GM21515 (cell line): Measurements from ENCODE around the gene USP20.
"Not testable (repeated sequence)": the region's sequence is repeated elsewhere in the genome, so short reads cannot be mapped to it uniquely, and the experiment has no call there.

Experiments
- ATAC-seq: cut with Tn5 transposase; IDR thresholded peaks from one replicate; pipeline ENCODE4 v1.9.1; 2021; ENCODE audit not compliant: unreplicated experiment

USP20 gene

GRCh38 chr9:129888293-129889121 lies 53.2 kb downstream of the USP20 start:
- ATAC-seq = peak; percentile 49

DNA sequence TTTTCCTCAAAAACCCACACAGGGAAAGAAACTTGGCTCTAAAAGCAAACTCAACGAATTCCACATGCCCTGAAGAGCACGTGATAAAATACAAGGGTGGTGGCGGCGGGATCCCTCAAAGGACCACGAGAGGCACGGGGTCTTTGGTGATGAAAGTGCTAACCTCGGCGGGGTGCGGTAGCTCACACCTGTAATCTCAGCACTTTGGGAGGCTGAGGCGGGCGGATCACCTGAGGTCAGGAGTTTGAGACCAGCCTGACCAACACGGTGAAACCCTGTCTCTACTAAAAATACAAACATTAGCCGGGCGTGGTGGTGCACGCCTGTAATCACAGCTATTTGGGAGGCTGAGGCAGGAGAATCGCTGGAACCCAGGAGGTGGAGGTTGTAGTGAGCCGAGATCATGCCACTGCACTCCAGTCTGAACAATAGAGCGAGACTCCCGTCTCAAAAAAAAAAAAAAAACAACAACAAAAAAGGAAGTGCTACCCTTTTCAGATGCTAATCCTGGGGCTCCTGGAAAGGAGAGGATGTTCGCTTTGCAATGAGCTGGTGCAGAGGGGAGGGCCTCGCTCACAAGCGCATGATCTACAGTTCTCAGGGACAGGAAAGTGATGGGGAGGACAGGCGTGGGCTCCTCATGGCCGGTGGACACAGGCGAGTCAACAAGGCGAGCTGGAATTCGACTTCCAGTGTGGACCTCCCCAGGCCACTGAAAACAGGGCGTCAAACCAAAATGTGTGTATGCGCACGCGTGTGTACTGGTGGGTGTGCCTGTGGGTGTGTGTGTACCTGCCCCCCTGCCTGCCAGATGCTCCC lies 54.1 kb downstream of the USP20 start:
- no peak for ATAC-seq

DNA sequence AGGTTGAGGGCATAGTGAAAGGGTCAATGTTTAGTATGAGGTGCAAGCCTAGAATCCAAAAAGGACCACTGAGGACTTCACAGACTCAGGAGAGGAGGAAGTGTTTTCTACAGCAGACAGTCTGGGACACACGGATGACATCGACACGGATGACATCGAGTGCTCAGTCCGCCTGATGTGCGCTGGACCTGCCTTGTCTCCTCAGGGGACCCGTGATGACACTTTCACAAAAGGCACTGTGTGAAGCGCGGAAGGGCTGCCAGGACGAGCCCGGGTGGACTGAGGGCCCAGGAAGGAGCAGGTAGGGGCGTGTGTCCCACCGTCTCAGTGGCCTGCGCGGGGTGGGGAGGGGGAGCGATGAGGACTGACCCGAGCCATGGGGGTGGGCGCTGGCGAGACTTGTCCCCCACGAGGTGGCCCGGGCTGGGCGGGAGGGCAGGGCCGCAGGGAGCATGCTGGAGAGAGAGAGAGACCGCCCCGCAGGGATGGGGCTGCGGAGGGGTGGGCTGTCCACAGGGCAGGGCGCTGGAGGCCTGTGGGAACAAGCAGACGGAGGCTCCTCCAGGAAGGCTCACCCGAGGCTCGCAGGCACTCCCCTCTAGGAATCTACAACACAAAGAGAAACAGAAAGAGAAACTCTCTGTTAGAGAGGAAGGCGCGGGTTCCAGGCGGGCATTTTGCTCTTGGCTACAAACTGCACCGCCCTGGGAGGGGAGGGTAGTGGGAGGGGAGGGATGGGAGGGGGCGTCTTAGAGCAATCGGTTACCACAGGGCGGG lies 54.9 kb downstream of the USP20 start:
- ATAC-seq = no peak

DNA sequence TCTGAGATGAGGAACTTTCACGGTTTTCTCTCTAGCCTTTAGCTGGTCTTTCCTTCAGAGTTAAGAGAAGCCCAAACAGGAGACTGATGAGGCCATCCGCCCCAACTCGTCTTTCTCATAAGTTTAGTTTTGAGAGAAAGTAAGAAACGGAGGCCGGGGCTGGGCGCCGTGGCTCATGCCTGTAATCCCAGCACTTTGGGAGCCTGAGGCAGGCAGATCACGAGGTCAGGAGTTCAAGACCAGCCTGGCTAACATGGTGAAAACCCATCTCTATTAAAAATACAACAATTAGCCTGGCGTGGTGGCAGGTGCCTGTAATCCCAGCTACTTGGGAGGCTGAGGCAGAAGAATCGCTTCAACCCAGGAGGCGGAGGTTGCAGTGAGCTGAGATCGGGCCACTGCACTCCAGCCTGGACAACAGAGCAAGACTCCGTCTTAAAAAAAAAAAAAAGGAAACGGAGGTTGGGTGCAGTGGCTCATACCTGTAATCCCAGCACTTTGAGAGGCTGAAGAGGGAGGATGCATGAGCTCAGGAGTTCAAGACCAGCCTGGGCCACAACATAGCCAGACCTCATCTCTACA lies 55.6 kb downstream of the USP20 start:
- ATAC-seq = not testable (repeated sequence)

DNA sequence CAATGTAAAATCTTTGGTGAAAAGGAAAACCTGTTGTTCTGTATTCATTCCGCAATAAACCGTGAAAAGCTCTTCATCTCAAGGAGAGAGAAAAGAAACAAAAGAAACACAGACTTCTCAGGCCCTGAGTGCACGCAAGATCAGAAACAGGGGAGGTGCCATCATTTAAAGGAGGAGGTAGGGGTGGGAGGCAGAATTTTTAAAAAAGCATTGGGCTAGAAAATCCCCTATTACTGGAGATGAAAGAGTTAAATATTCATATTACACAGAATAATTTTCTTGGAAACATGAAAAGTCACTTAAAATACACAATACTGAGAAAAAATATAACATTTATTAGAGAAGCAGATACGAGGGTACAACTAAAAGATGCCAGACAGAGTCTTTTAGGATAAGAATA lies 56.3 kb downstream of the USP20 start:
- ATAC-seq = no peak

- no peak for ATAC-seq
These were observed 59.0 kb downstream of the USP20 start for GRCh38 chr9:129894120-129894823.

DNA sequence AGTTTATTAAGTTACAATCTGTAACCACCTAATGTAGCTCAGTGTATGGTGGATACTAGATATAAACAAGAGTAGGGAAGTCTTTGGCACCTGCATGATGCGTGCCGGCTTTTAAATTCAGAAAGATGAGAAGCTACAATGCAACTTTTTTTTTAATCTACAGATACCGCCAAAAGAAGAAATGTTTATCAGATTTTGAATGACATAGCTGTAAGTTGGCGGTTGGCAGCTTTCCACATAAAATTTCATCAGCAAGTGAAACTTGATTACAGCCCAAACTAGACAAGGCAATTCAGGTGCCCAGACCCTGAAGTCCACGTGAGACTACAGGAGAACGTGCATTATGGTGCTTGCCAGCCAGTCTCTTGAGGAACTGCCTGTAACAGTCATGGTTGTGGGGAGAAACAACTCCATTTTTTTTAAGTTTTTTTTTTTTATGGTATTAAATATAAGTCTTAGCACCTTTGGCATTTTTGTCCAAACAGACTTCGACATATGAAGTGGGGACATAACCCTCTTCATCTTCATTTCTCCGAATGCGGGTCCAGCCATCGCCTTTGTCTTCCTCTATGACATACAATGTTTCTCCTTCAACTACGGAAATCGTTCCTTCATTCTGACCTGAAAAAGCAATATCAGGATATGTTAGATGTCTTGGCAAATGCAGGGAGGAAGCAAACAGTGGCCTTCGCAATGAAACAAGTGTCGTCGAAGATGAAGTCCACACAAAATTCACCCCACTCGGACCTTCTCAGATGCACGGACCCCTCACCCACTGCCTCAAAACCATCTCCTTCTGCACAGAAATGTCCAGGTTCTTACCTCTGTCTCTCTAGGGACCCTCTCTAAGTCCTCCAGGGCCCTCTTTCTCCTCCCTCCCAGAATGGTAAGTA lies 60.4 kb downstream of the USP20 start:
- no peak for ATAC-seq

DNA sequence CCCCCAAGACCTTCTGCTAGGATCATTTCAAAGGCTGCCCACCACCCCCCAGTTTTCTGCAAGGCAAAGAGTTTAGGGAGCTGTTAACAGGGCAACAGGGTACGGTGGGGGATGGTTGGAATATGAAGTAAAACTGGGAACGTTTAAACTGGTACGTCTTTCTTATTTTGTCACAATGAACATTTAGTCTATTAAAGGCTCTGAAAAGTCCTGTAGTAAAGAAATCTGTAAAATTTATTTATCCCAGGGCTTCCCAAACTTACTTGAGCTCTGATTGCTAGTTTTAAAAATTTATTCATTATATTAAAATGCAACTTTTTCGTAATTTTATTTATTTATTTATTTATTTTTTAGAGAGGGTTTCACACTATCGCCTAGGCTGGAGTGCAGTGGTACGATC lies 62.0 kb downstream of the USP20 start:
- no peak for ATAC-seq

DNA sequence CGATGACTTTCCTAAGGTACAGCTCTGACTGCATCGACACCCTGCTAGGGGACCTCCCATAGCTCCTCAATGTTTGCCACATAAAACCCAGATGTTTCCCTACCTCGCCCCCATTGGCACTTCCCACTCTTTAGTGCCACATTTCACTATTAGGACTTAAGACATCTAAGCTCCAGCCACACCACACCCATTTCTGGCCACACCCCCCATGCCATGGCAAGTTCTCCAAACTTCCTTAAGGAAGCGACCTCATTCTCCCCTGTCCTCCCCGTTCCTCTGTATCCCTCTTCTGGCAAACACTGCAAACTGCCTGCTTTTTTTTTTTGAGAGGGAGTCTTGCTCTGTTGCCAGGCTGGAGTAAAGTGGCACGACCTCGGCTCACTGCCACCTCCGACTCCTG lies 62.9 kb downstream of the USP20 start:
- no peak for ATAC-seq

GRCh38 chr9:129899620-129900019 lies 64.4 kb downstream of the USP20 start:
- no peak for ATAC-seq

GRCh38 chr9:129900263-129901027 lies 65.2 kb downstream of the USP20 start:
- ATAC-seq = peak; percentile 64

DNA sequence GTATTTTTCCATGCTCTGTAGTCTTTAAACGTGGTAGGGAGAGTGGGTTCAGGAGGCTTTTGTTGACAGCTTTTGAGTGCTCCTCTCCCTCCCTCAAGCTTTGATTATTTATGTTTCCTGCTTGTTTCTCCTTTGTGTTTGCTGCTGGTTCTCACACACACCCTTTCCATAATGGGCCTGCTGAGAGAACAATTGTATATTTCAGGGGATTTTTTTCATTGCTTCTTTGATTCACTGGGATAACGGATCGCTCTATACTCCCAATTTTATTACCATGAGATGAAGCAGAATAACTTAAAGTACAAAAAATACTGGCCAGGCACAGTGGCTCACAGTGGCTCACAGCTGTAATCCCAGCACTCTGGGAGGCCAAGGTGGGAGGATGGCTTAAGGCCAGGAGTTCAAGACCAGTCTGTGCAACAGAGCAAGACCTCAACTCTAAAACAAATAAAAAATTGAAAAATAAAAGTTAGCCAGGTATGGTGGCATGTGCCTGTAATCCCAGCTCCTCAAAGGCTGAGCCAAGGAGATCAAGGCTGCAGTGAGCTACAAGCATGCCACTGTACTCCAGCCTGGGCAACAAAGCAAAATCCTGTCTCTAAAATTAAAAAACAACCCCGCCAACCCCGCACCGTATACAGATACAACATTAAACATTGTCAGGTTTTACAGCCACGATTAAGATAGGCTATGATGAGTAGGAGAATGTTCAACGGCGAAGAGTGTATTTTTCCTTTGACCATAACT lies 66.9 kb downstream of the USP20 start:
- no peak for ATAC-seq

- ATAC-seq = no peak
These were observed 67.5 kb downstream of the USP20 start for GRCh38 chr9:129902740-129903134.

- ATAC-seq = no peak
These were observed 69.5 kb downstream of the USP20 start for GRCh38 chr9:129904734-129905133.

DNA sequence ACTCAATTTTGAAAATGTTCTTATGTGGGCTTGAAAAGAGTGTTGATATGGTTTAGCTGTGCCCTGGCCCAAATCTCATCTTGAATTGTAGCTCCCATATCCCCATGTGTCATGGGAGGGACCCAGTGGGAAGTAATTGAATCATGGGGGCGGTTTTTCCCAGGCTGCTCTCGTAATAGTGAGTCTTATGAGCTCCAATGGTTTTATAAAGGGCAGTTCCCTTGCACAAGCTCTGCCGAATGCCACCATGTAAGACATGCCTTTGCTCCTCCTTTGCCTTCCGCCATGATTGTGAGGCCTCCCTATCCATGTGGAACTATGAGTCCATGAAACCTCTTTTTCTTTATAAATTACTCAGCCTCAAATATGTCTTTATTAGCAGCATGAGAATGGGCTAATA lies 71.0 kb downstream of the USP20 start:
- no peak for ATAC-seq

DNA sequence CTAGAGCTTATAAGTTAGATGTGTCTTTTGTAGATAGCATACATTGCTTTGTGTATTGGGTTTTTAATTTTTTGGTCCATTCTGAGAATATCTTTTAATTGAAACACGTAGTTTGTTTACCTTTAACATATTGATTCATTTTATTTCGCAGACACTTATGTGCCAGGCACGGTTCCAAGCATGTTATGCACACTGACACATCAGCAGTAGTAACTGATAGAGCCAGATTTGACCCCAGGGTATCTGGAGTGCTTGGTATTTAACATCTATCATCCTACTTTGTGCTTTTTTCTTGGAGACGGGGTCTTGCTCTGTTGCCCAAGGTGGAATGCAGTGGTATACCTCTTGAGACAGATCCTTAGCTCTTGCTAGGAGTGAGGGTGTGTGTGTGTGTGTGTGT lies 71.9 kb downstream of the USP20 start:
- ATAC-seq = no peak

DNA sequence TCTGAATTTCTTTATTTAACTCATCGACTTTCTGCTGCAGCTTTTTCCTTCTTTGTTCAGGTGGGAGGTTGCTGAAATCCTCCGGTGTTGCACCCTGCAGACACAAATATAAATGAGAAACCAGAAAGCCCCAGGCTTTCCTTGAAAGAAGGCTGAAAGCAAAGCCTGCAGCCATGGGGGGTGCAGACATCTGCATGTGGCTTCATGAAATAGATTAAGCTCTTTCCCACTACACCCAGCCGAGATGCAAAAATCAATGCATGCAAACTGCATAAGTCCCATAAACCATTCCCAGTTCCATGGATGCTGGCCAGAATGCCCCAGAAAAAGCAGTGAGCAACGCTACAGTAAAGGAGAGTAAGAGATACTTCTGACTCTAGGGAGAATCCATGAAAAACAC lies 73.6 kb downstream of the USP20 start:
- no peak for ATAC-seq

DNA sequence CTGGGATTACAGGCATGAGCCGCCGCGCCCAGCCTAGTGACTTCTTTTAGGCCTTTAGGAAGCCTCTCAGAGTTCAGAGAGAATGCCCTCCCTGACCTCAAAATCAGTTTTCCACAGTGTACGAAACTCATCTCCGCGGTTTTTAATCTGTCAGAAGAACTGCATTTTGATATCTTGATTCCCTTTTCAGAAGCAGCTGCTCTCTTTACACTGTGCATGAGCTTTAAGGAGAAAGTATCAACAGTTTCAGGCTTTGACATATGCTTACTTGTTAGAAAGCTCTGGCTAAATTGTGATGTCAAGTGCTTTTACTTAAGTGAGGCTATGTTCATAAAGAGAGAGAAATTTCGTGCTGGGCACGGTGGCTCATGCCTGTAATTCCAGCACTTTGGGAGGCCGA lies 74.6 kb downstream of the USP20 start:
- ATAC-seq = no peak
